ENCODE measurements around the gene SCYL1. TPM values are rescaled to one million over a fixed set of nuclear protein-coding genes. Genes with fewer than 3 reads are reported as not detected.

The SCYL1 gene
- polyA plus RNA-seq, 6 donors from 2014 or later, result 21.8 to 40.0 (median 27.2) TPM

DNA sequence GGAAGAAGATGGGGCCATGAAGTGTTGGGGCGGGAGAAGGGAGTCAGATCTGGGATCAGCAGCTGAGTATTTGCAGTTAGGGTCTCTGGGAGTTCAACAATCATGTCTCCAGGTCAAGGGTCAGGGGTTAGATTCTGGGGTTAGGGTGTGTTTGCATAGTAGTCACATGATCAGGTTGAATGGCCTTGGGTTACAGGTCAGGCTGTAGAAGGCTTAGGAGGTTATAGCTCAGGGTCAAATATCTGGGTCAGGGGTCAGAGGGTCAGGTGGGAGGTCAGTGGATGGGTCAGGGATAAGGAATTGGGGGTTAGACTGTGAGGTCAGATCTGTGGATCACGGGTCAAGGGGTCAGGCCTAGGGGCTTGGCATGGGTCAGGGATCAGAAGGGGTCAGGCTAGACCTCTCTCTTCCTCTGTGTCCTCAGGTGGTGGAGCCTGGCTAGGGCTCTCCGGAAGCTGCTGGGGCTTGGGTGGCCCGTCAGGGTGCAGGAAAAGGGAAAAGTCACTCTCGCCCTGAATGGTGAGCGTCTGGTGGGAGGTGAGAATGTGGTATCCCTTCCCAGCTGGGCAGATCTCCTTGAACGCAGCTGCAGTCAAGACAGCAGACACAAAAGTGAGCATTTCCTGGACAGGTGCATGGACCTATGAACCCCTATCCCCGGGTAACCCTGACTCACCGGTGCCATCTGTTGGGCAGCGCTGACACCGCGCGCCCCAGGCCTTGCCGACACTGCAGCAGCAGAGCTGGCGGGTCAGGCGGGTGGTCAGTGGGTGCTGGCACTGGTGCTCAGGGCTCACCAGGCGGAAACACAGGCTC lies 26.9 kb downstream of the SCYL1 start:
- peak; percentile 81 for DNase-seq
- peak overlapping the region; percentile 2 to 80 (median 62) for H3K4me3 Mint-ChIP-seq
- peak; percentile 84 to 85 for ATAC-seq (ENCODE audit: low read depth in 2 of 2)
- H3K4me1 Mint-ChIP-seq, result peaks cover 57 to 63% (median 62%) of the 10 kb centered on the region in 3 donors
- H3K36me3 Mint-ChIP-seq, result no peaks in the 10 kb centered on the region
- peak overlapping the region; percentile 52 to 93 (median 84) for H3K27ac Mint-ChIP-seq
- peaks cover 0 to 1% (median 0%) of the 10 kb centered on the region in 7 donors for H3K9me3 Mint-ChIP-seq
- no peaks in the 10 kb centered on the region for H3K27me3 Mint-ChIP-seq

DNA sequence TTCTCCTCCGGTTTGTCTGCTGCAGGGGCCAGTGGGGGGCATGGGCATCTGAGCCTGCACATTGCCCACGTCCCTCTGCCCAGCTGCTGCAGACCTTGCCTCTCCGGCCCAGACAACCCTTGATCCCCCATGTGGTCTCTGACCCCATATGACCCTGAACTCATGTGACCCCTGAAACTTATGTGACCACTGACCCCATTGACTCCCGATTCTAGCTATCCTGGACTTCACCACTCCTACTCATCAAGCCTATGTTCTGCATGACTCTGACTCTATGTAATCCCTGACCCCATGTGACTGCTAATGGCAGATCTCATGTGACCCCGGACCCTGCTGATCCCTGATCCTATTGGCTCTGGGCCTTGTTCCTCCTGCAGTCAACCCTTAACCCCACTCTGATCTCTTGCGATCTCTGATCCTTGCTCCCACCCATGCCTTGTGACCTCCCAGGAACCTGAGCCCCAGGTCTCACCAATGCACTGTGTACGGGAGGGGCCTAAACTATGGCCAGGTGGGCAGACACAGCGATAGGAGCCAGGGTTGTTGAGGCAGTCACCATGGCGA lies 27.6 kb downstream of the SCYL1 start:
- DNase-seq, result no peak

DNA sequence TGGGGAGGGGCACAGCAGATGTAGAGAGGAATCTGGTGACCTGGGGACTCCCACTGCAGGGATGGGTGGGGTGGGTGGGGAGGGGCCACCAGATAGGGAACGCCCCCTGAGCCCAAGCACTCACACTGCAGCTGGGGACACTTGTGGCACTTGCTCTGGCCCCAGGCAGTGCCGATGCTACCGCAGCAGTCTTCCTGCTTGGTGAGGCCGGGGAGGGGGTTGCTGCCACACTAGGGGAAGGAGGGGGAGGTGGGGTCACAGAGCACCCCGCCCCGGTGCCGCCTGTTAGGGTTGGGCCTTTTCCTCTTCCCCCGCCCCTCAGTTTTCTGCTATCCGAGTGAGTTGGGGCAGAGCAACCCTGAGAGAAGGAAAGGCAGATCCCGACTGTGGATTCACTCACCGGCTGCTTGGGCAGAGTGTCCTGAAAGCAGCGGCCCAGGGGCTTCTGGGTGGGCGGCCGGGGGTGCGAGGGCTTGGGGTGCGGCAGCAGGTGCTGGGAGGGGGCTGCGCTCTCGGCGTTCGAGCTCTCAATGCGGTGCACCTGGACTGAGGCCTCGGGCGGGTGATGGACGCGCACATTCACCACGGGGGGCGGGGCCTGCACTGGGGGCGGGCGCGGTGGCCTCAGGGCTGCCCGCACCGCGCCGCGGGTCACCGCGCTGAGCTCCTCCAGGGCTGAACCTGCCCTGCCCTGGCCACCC lies 28.6 kb downstream of the SCYL1 start:
- ATAC-seq (ENCODE audit: low read depth in 2 of 2), result peak; percentile 41 to 58
- peak; percentile 33 for DNase-seq
- peak overlapping the region in 2 of 6 donors; percentile 44 to 52 for H3K27ac Mint-ChIP-seq
- no peaks in the 10 kb centered on the region for H3K27me3 Mint-ChIP-seq
- H3K4me3 Mint-ChIP-seq, result peak overlapping the region in 3 of 8 donors; percentile 9 to 47 (median 31)
- H3K9me3 Mint-ChIP-seq, result peaks cover 0 to 1% (median 0%) of the 10 kb centered on the region in 7 donors
- H3K4me1 Mint-ChIP-seq, result peaks cover 49 to 60% (median 55%) of the 10 kb centered on the region in 3 donors
- no peaks in the 10 kb centered on the region for H3K36me3 Mint-ChIP-seq

More for the DNA sequence above, 27.6 kb downstream of the SCYL1 start:
- Mint-ChIP-seq H3K9me3 (peaks cover 0 to 1% (median 0%) of the 10 kb centered on the region in 7 donors), H3K36me3 (no peaks in the 10 kb centered on the region), H3K4me3 (peak overlapping the region in 7 of 8 donors; percentile 2 to 78 (median 53)), H3K27me3 (no peaks in the 10 kb centered on the region), H3K27ac (peak overlapping the region; percentile 21 to 97 (median 79)), H3K4me1 (peaks cover 56 to 67% (median 63%) of the 10 kb centered on the region in 3 donors)
- ATAC-seq (ENCODE audit: low read depth in 2 of 2), result no peak

DNA sequence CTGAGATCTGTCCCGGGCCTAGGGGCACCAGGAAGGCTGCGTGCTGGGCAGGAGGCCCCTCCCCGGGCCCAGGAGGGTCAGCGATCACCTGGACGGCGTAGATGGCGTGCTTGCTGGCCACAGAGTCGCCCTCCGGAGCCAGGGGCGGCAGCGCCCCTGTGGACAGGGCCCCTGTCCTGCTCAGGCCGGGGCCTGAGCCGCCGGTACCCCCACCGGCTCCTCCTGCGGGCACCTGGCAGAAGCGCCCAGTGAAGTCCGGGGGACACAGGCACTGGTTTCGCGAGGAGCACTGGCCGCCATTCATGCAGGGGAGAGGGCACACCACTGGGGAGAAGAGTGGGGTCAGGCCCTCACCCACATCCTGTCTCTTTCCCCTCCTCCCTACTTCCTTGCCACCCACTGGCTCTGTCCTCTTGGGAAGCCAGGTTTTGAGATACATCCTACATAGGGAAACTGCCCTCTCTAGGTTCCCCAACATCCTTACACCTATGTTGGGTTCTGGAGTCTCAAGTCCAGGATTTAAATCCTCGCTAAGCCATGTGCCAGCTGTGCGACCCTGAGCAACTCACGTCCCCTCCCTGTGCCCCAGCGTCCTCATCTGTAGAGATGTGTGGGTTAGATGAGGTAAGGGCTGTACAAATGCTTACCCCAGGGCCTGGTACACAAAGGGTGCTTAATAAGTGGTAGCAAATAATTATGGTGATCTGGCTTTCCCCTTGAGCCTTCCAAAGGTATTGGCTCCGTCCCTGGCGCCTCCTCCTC lies 29.4 kb downstream of the SCYL1 start:
- Mint-ChIP-seq H3K4me3 (peak overlapping the region in 5 of 8 donors; percentile 29 to 84 (median 49)), H3K27me3 (no peaks in the 10 kb centered on the region), H3K27ac (peak overlapping the region in 2 of 6 donors; percentile 70 to 78), H3K36me3 (no peaks in the 10 kb centered on the region), H3K9me3 (peaks cover 0 to 1% (median 0%) of the 10 kb centered on the region in 7 donors), H3K4me1 (peaks cover 41 to 56% (median 48%) of the 10 kb centered on the region in 3 donors)
- ATAC-seq (ENCODE audit: low read depth in 2 of 2), result no peak
- DNase-seq, result no peak

DNA sequence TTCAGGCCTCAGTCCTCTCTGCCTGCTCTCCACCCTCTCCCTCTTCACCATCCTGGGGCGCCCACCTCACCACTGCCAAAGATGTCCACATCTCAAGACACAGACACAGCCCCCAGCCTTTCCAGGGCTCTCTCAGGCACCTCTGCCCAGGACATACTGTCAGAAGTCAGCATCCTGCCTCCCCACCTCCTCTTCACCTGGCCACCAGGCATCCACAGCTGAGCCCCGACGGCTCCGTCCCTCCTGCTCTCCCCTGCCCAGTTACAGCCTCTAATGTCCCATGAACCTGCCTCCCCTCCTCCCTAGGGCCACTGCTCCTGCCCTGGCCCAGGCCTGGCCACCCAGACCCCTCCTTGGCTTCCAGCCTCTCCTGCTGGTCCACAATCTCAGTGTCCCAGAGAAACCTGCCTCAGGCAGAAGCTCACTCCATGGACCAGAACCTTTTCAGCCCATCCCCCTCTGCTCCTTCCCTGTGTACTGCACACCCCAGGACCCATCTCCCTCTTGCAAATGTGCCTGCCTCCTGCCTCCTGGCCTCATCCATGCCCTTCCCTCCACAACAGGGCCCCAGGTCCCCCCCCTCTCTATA lies 30.1 kb downstream of the SCYL1 start:
- ATAC-seq (ENCODE audit: low read depth in 2 of 2) (no peak), DNase-seq (no peak)
- H3K9me3 Mint-ChIP-seq, result peaks cover 0 to 1% (median 0%) of the 10 kb centered on the region in 7 donors
- H3K36me3 Mint-ChIP-seq, result no peaks in the 10 kb centered on the region
- H3K4me3 Mint-ChIP-seq, result peak overlapping the region in 5 of 8 donors; percentile 2 to 84 (median 63)
- H3K4me1 Mint-ChIP-seq, result peaks cover 41 to 57% (median 49%) of the 10 kb centered on the region in 3 donors
- H3K27ac Mint-ChIP-seq, result peak overlapping the region in 2 of 6 donors; percentile 74 to 78
- H3K27me3 Mint-ChIP-seq, result no peaks in the 10 kb centered on the region

DNA sequence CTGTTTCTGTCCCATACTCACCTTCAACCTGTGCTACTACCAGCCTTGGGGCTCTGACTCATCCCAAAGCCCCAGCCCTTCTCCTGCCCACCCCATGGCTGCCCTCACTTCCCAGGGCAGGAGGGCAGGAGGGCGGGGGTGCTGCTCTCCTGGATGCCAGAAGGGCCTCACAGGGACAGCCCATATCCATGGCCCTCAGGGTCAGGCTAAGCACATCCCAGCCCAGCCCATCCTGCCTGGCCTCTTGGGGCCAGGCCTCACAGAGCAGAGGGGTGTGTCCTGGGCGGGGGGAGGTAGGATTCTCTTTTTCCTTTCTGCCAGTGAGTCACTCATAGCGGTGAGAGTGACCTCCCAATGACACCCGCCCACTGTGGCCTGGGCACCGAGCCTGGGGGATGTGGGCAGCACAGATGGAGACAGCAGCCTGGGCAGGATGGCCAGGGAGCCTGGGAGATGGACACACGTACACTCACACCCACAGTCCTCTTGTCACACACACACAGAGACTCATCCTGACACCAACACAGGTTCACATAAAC lies 30.9 kb downstream of the SCYL1 start:
- H3K4me3 Mint-ChIP-seq, result peak overlapping the region in 7 of 8 donors; percentile 0 to 84 (median 66)
- H3K9me3 Mint-ChIP-seq, result peaks cover 0 to 1% (median 0%) of the 10 kb centered on the region in 7 donors
- H3K4me1 Mint-ChIP-seq, result peaks cover 46 to 66% (median 57%) of the 10 kb centered on the region in 3 donors
- DNase-seq (no peak), ATAC-seq (ENCODE audit: low read depth in 2 of 2) (no peak)
- no peaks in the 10 kb centered on the region for H3K36me3 Mint-ChIP-seq
- H3K27ac Mint-ChIP-seq, result peak overlapping the region in 3 of 6 donors; percentile 12 to 74 (median 26)
- no peaks in the 10 kb centered on the region for H3K27me3 Mint-ChIP-seq

DNA sequence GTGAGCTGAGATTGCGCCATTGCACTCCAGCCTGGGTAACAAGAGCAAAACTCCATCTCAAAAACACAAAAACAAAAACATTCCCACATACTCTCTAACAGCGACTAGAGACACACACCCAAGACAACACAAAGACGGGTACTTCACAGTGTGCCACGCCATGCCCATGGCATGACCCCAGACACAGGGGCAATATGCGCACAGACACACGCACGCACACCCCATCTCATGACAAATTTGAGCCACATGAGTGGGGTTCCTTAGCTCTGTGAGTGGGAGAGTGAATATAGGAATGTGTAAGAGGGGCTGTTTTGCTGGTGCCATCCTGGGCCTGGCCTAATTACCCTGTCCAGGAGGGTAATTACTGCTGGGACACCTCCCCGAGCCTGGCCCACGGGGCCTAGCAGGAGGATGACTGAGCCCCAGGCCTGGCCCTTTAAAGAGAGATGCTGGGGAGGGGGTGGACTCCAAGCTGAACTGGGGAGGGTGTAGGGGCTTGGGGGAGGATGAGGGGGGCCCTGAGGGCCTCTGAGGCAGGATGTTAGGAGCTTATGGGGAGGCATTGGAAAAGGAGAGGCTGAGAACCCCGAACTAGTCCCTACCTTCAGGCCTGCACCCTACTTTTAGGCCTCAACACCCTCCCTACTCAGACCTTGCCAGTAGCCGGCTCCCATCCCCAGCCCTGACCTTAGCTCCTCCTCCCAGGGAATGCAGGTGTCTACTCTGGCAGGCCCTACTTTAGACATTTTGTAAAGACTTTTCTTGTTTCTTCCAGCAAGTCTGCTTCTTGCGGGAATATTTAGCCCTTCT lies 31.8 kb downstream of the SCYL1 start:
- H3K9me3 Mint-ChIP-seq, result peaks cover 0 to 1% (median 0%) of the 10 kb centered on the region in 7 donors
- no peaks in the 10 kb centered on the region for H3K27me3 Mint-ChIP-seq
- H3K4me3 Mint-ChIP-seq, result peak overlapping the region; percentile 74 to 90 (median 84)
- no peaks in the 10 kb centered on the region for H3K36me3 Mint-ChIP-seq
- H3K27ac Mint-ChIP-seq, result peak overlapping the region in 5 of 6 donors; percentile 20 to 75 (median 41)
- ATAC-seq (ENCODE audit: low read depth in 2 of 2) (no peak), DNase-seq (no peak)
- H3K4me1 Mint-ChIP-seq, result peaks cover 41 to 60% (median 52%) of the 10 kb centered on the region in 3 donors

DNA sequence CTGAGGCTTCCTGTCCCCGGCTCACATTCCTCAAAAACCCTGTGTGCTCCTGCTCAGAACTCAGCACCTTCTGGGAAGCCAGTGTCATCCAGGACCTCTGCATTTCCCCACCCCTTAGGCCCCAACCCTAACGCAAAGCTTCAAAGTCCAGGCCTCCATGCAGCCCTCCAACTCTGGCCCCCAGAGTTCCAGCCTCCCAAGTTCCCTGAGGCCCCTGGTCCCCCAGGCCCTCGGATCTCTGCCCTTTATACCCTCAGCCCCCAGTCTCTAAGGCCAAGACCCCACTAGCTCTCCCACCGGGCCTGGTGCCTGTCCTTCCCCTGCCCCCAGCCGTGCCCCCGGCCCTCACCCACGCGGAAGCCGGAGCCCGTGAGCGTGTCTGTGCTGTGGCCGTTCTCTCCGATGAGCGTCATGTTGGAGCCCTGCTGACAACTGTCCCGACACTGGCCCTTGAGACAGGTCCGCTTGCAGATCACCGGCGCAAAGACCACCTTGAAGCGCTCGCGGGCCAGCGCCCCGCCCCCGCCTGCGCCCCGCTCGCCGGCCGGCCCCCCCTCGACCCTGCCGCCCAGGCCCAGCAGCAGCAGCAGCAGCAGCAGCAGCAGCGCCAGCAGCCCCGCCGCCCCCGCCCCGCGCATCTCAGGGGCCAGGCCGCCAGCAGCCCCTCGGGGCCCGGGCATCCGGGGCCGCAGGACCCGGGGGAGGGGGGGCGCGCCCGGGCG lies 32.6 kb downstream of the SCYL1 start:
- H3K27me3 Mint-ChIP-seq, result no peaks in the 10 kb centered on the region
- H3K27ac Mint-ChIP-seq, result peak overlapping the region in 3 of 6 donors; percentile 20 to 75 (median 73)
- H3K9me3 Mint-ChIP-seq, result peaks cover 0 to under 1% (median 0%) of the 10 kb centered on the region in 7 donors
- peaks cover 38 to 53% (median 49%) of the 10 kb centered on the region in 3 donors for H3K4me1 Mint-ChIP-seq
- peak overlapping the region; percentile 74 to 90 (median 84) for H3K4me3 Mint-ChIP-seq
- DNase-seq (no peak), ATAC-seq (ENCODE audit: low read depth in 2 of 2) (peak; percentile 17 to 21)
- no peaks in the 10 kb centered on the region for H3K36me3 Mint-ChIP-seq

DNA sequence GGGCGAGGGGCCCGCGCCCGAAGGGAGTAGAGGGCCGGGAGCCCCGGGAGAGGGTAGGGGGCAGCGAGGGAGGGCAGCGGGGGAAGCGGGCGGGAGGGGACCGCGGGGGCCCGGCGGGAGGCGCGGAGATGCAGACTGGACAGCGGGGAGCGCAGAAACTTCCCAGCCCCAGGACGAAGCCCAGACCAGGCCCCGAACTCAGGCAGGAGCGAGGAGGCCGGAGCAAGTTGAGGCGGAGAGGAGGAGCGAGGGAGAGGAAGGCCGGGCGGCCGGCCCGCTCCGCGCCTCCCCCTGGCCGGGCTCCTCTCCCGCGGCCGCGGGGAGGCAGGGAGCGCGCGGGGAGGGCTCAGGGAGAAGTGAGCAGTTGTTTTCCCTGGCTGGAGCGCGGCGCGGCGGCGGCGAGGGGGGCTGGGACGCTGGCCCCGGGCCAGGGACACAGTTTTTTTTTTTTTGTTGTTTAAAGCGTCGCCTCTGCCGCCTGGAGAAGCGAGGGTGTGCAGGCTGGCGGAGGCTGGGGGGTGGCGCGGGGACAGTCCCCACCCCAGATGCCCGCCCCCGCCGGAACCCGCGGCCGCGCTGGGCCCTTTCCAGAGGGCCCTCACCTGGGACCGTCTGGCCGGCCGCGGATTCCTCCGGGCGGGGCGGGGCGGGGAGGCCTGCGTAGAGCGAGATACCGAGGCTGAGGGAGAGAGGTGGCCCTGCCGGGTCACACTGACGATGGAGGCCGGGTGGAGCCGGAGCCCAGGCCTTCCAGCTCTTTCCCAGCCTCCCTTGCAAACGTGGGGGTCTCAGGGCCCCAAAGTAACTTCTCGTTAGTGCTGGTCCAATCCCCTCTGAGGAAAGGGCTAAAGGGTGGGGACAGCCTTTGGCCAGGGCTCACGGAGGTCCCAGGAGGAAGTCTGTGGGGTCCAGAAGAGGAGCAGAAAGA lies 33.4 kb downstream of the SCYL1 start, which contains the start of gene LTBP3:
TSS of gene LTBP3 (minus strand) at position 358 of the 928 bp plus-strand sequence. CDS start 400 bp downstream, outside the sequence.
- no peaks in the 10 kb centered on the region for H3K9me3 Mint-ChIP-seq
- H3K36me3 Mint-ChIP-seq, result no peaks in the 10 kb centered on the region
- peak within 1 kb of the TSS; percentile 76 to 90 (median 84) for H3K4me3 Mint-ChIP-seq
- H3K27me3 Mint-ChIP-seq, result no peaks in the 10 kb centered on the region
- peak; percentile 52 to 54 for ATAC-seq (ENCODE audit: low read depth in 2 of 2)
- no peak for DNase-seq
- H3K27ac Mint-ChIP-seq, result peak within 1 kb of the TSS in 4 of 6 donors; percentile 59 to 75 (median 66)
- peaks cover 31 to 49% (median 41%) of the 10 kb centered on the region in 3 donors for H3K4me1 Mint-ChIP-seq

DNA sequence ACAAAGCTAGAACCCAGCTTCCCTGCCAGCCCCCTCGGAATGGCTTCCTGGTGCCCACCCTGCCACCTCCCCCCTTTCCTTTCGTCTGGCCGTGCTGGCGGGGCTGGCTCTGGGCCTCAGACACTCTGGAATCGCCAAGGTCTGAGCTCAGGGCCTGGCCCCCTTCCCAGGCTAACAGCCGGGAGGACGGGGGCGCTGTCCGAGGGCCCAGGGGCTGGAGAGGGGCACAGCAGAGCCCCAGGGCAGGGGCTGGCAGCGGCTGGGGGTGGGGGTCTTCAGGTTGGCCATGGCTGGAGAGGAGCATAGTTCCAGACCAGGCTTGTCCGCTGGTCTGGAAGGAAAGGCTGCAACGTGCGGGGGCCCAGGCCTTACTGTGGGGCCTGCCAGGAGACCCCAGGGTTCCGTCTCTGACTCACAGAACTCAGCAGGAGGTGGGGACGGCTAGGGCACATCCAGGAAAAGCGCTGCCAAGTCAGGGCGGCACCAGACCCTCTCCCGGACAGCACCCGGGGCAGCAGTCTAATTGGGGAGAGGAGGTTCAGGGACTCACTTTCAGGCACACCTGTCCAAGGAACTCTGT lies 34.1 kb downstream of the SCYL1 start:
- Mint-ChIP-seq H3K9me3 (no peaks in the 10 kb centered on the region), H3K27ac (peak overlapping the region in 4 of 6 donors; percentile 26 to 60 (median 52)), H3K36me3 (no peaks in the 10 kb centered on the region), H3K4me3 (peak overlapping the region in 7 of 8 donors; percentile 26 to 86 (median 72)), H3K27me3 (no peaks in the 10 kb centered on the region), H3K4me1 (peaks cover 31 to 49% (median 41%) of the 10 kb centered on the region in 3 donors)
- ATAC-seq (ENCODE audit: low read depth in 2 of 2), result no peak
- DNase-seq, result no peak
